Vagina (tissue), 2 donors: ENCODE results near the gene ARHGAP10.

Experiments used
- CTCF ChIP-seq, 3 experiments: fragments of 450-650 bp in 2 of 3; fragments of 200-600 bp in 1 of 3; sonication (generic) in 1 of 3; IDR thresholded peaks; one replicate each; pipeline ENCODE4 v1.5.1; 2017 to 2019; ENCODE audit warnings: antibody characterized with exemption in 3 of 3, mild to moderate bottlenecking in 2 of 3, moderate library complexity in 2 of 3
- POLR2A ChIP-seq, 2 donors: fragments of 450-650 bp; IDR thresholded peaks; one replicate each; pipeline ENCODE4 v1.6.1; 2017; ENCODE audit warnings: antibody characterized with exemption in 2 of 2, mild to moderate bottlenecking in 2 of 2, moderate library complexity in 2 of 2
- POLR2AphosphoS5 ChIP-seq, 2 donors: sonication (generic); formaldehyde crosslinking; IDR thresholded peaks; one replicate each; pipeline ENCODE4 v1.9.0; 2017; ENCODE audit warnings: antibody characterized with exemption in 2 of 2, mild to moderate bottlenecking in 2 of 2, low read depth in 1 of 2; ENCODE audit not compliant: insufficient read depth in 1 of 2

GRCh38 chr4:147689067-147689466 lies 42.8 kb upstream of the ARHGAP10 start:
- TF ChIP-seq POLR2A (IDR thresholded peaks at IDR 0.05), result no peak
- TF ChIP-seq CTCF (IDR thresholded peaks at IDR 0.05), result no peak
- TF ChIP-seq POLR2AphosphoS5 (IDR thresholded peaks at IDR 0.05; ENCODE audit: insufficient read depth in 1 of 2, low read depth in 1 of 2), result no peak
